ENCODE data around the gene GSS.

The GSS gene

GRCh38 chr20:34994509-34995131, 39.0 kb upstream of the GSS start:
- no peak overlapping the region for H3K4me3 ChIP-seq (ENCODE audit: low read depth, low read length)

GRCh38 chr20:34993941-34994508, 38.4 kb upstream of the GSS start:
- no peak overlapping the region for H3K4me3 ChIP-seq (ENCODE audit: low read depth, low read length)

GRCh38 chr20:34992751-34993417, 37.3 kb upstream of the GSS start:
- H3K4me3 ChIP-seq (ENCODE audit: low read depth, low read length), result no peak overlapping the region

- H3K4me3 ChIP-seq (ENCODE audit: low read depth, low read length), result no peak overlapping the region
These were observed 35.1 kb upstream of the GSS start for GRCh38 chr20:34990661-34991214.

- no peak overlapping the region for H3K4me3 ChIP-seq (ENCODE audit: low read depth, low read length)
These were observed 34.6 kb upstream of the GSS start for GRCh38 chr20:34990231-34990630.

GRCh38 chr20:34989670-34990069, 34.1 kb upstream of the GSS start:
- no peak overlapping the region for H3K4me3 ChIP-seq (ENCODE audit: low read depth, low read length)

GRCh38 chr20:34989118-34989517, 33.5 kb upstream of the GSS start:
- H3K4me3 ChIP-seq (ENCODE audit: low read depth, low read length), result no peak overlapping the region

GRCh38 chr20:34988191-34988540, 32.6 kb upstream of the GSS start:
- H3K4me3 ChIP-seq (ENCODE audit: low read depth, low read length), result no peak overlapping the region

- no peak overlapping the region for H3K4me3 ChIP-seq (ENCODE audit: low read depth, low read length)
These were observed 31.9 kb upstream of the GSS start for GRCh38 chr20:34987288-34988190.

GRCh38 chr20:34986311-34987287, 31.0 kb upstream of the GSS start:
- H3K4me3 ChIP-seq (ENCODE audit: low read depth, low read length), result no peak overlapping the region

GRCh38 chr20:34985461-34986310, 30.1 kb upstream of the GSS start:
- H3K4me3 ChIP-seq (ENCODE audit: low read depth, low read length), result no peak overlapping the region

GRCh38 chr20:34984756-34985261, 29.2 kb upstream of the GSS start:
- H3K4me3 ChIP-seq (ENCODE audit: low read depth, low read length), result no peak overlapping the region

- no peak overlapping the region for H3K4me3 ChIP-seq (ENCODE audit: low read depth, low read length)
These were observed 28.6 kb upstream of the GSS start for GRCh38 chr20:34983995-34984735.

GRCh38 chr20:34983089-34983820, 27.6 kb upstream of the GSS start:
- H3K4me3 ChIP-seq (ENCODE audit: low read depth, low read length), result no peak overlapping the region

GRCh38 chr20:34982270-34983088, 26.9 kb upstream of the GSS start:
- H3K4me3 ChIP-seq (ENCODE audit: low read depth, low read length), result no peak overlapping the region

- H3K4me3 ChIP-seq (ENCODE audit: low read depth, low read length), result no peak overlapping the region
These were observed 25.1 kb upstream of the GSS start for GRCh38 chr20:34980543-34981233.

Measured in iPS-11a (cell line).